ENCODE measurements around the gene MPND.

MPND gene

DNA sequence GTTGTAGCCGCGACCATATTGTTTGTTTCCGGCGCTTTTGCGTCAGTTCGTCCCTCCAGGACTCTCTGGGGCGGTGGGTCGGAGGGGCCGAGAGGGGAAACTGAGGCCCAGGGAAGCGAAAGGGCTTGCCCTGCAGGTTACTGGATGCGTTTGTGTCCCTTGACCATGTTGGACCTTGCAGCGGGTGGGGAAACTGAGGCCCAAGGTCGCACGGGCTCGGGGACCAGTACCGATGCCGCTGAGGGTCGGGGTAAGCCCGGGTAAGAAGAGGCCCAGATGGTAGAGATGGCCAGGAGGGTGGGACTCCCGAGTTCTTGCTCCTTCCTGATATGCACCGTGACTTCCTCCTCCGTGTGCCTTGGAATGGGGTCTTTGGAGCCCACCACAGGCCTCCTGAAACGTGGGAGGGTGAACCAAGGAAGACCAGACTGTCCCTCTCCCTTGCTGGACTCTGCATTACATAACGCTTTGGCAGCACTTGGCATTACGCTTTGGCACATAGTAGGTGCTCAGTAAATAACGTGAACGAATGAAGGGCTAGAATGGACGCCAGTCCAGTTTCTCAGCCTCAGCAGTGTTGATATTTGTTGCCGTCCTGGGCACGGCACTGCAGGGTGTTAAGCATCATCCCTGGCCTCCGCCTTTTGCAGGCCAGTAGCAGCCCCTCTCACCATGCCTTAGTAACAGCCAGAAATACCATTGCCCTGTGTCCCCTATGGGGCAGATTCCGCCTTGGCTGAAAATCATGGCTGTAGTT, 59.8 kb downstream of the MPND start:
- no peak for DNase-seq (ENCODE audit: low read depth in 2 of 2)

GRCh38 chr19:4405977-4406376, 62.6 kb downstream of the MPND start:
- DNase-seq (ENCODE audit: low read depth in 2 of 2) = no peak

DNA sequence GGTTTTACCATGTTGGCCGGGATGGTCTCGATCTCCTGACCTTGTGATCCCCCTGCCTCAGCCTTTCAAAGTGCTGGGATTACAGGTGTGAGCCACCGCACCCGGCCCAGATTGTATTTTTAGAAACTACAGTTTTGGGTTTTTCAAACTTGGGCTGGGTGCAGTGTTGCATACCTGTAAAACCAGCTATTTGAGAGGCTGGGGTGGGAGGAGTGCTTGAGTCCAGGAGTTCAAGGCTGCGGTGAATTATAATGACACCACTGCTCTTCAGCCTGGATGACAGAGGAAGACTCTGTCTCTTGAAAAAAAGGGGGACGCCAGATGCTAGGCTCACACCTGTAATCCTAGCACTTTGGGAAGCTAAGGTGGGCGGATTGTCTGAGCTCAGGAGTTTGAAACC, 63.3 kb downstream of the MPND start:
- DNase-seq (ENCODE audit: low read depth in 2 of 2) = no peak

- no peak for DNase-seq (ENCODE audit: low read depth in 2 of 2)
Measured at GRCh38 chr19:4409123-4409933, 66.0 kb downstream of the MPND start.
